ENCODE measurements around the gene EFCC1. TPM values are rescaled to one million over a fixed set of nuclear protein-coding genes. Genes with fewer than 3 reads are reported as not detected.
A peak's percentile ranks its signal among the peaks of the same experiment; 100 is the strongest.
"Not testable (repeated sequence)": the region's sequence is repeated elsewhere in the genome, so short reads cannot be mapped to it uniquely, and the experiment has no call there.

Gene EFCC1
- total RNA-seq, 1 donor from 2014 or later, result 0.67 TPM

DNA sequence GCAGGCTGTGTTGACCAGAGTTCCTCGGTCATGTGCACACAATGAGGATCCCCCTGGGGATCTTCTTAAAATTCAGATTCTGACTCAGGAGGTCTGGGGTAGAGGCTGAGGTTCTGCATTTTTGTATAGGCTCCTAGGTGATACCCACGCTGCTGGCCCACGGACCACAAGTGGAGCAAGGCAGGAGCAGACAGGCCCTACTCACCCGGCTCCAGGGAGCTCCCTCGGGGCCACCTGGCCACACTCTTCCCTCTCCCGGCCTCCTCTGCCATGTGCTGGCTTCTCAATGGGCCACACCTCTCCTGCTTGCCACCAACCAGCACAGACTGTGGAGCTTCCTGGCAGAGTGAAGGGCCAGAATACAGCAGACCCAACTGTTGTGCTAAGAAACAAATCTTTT, 83.4 kb downstream of the EFCC1 start:
- TF ChIP-seq, protein P1, sequence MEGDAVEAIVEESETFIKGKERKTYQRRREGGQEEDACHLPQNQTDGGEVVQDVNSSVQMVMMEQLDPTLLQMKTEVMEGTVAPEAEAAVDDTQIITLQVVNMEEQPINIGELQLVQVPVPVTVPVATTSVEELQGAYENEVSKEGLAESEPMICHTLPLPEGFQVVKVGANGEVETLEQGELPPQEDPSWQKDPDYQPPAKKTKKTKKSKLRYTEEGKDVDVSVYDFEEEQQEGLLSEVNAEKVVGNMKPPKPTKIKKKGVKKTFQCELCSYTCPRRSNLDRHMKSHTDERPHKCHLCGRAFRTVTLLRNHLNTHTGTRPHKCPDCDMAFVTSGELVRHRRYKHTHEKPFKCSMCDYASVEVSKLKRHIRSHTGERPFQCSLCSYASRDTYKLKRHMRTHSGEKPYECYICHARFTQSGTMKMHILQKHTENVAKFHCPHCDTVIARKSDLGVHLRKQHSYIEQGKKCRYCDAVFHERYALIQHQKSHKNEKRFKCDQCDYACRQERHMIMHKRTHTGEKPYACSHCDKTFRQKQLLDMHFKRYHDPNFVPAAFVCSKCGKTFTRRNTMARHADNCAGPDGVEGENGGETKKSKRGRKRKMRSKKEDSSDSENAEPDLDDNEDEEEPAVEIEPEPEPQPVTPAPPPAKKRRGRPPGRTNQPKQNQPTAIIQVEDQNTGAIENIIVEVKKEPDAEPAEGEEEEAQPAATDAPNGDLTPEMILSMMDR (IDR thresholded peaks at IDR 0.05; ENCODE audit: unreplicated experiment), result no peak
- Mint-ChIP-seq H3K36me3 (no peaks in the 10 kb centered on the region), H3K4me1 (no peaks in the 10 kb centered on the region), H3K27me3 (ENCODE audit: low read depth) (peaks cover 1% of the 10 kb centered on the region), H3K4me3 (no peak overlapping the region), H3K27ac (no peak overlapping the region), H3K9me3 (no peaks in the 10 kb centered on the region)
- no peak for DNase-seq (ENCODE audit: low spot score in 2 of 2, unreplicated experiment in 2 of 2)

DNA sequence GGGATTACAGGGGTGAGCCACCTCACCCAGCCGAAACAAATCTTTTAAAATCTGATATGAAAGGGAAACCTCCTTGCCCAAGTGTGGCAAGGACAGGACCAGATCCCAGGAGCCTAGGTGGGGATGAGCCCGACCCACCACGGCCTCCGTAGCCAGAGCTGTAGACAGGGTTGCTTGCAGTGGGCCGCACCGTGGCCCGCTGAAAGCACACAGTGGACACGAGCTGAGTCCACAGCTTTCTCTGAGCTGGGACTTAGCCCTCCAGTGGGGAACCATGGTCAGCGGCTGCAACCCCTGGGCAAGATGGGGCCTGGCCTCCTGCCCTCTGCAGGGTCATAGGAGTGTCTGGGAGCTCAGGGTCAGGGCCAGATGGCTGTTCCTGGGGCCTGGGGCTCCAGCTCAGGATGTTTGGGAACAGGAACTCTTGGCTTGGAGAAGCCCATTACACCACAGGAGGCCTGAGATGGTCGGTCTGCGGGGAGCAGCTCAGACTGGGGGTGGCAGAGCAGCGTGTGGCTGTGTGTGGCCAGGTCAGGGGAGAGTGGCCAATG, 84.1 kb downstream of the EFCC1 start:
- no peak overlapping the region for H3K4me3 Mint-ChIP-seq
- H3K36me3 Mint-ChIP-seq, result no peaks in the 10 kb centered on the region
- no peak for DNase-seq (ENCODE audit: low spot score in 2 of 2, unreplicated experiment in 2 of 2)
- H3K9me3 Mint-ChIP-seq, result no peaks in the 10 kb centered on the region
- H3K27me3 Mint-ChIP-seq (ENCODE audit: low read depth), result peaks cover 1% of the 10 kb centered on the region
- TF ChIP-seq, protein P1 (IDR thresholded peaks at IDR 0.05; ENCODE audit: unreplicated experiment), result no peak
- H3K4me1 Mint-ChIP-seq, result no peaks in the 10 kb centered on the region
- H3K27ac Mint-ChIP-seq, result no peak overlapping the region

DNA sequence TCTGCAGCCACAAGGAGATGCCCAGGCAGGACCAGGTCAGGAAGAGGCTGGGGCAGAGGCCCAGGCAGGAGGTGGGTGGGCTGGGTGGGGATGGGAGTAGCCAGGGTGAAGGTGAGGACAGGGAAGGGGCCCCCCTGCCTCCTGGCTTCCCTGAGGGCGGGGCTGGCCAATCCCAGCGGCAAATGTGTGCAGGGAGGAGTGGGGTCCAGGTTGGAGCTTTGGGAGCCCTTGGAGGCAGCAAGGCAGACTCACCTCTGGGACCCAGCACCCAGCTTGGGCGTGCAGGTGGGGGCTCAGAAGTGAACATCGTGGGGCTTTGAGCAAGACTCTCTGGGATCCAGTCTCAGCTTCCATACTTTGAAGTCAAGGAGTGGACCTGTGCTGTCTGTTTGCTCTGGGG, 84.7 kb downstream of the EFCC1 start:
- TF ChIP-seq, protein P1 (IDR thresholded peaks at IDR 0.05; ENCODE audit: unreplicated experiment), result no peak
- Mint-ChIP-seq H3K9me3 (no peaks in the 10 kb centered on the region), H3K27me3 (ENCODE audit: low read depth) (peaks cover 1% of the 10 kb centered on the region), H3K27ac (no peak overlapping the region), H3K4me1 (no peaks in the 10 kb centered on the region), H3K4me3 (no peak overlapping the region), H3K36me3 (no peaks in the 10 kb centered on the region)
- no peak for DNase-seq (ENCODE audit: low spot score in 2 of 2, unreplicated experiment in 2 of 2)

DNA sequence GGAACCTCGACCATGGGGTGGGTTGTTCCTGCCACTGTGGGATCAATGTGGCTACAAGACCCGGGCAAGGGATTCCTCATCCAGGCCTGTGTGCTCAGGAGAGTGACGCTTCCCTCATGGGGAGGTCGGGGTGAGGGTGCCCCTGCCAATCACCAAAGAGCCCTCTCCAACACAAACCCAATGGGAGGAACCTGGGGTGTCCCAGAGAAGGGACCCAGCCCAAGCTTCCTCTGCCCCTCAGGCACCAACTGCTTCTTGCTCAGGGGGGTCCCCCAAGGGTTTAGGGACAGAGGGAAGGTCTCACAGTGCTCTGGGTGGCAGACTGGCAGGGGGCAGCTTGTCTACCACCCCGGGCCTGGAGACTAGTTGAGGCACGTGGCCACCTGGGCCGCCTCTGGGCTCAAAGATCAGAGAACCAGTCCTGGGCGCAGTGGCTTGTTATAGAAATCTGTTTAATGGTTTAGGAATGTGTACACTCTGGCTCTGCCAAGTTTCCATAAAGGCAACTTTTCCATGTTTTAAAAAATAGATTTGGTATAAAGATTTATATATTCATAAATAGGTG, 86.1 kb downstream of the EFCC1 start:
- H3K36me3 Mint-ChIP-seq, result peaks cover 2% of the 10 kb centered on the region
- peak overlapping the region; percentile 21 for H3K27ac Mint-ChIP-seq
- TF ChIP-seq, protein P1 (IDR thresholded peaks at IDR 0.05; ENCODE audit: unreplicated experiment), result no peak
- H3K4me1 Mint-ChIP-seq, result no peaks in the 10 kb centered on the region
- no peak for DNase-seq (ENCODE audit: low spot score in 2 of 2, unreplicated experiment in 2 of 2)
- H3K9me3 Mint-ChIP-seq, result no peaks in the 10 kb centered on the region
- H3K4me3 Mint-ChIP-seq, result no peak overlapping the region
- H3K27me3 Mint-ChIP-seq (ENCODE audit: low read depth), result no peaks in the 10 kb centered on the region

DNA sequence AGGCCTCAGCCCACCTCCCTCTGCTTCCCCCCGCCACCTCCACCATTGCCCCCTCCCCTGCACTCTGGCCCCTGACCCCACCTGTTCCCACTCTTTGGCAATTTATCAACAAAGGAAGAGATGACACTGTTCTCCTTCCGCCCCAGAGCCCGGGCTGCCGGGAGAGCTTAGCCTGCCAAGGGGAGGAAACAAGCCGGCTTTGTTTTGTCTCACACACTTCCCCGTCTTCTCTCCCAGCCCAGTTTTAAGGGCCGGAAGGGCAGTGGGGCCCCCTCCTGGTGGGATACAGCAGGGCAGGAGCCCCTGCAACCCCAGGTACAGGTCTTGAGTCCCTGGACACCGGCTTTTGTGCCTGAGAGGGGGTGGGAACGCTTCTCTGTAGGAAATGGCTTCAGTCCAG, 86.8 kb downstream of the EFCC1 start:
- H3K4me3 Mint-ChIP-seq; H3K27me3 Mint-ChIP-seq (ENCODE audit: low read depth); H3K9me3 Mint-ChIP-seq; H3K27ac Mint-ChIP-seq; H3K36me3 Mint-ChIP-seq; H3K4me1 Mint-ChIP-seq: not testable (repeated sequence)
- DNase-seq (ENCODE audit: low spot score in 2 of 2, unreplicated experiment in 2 of 2), result peak in 1 of 2 experiments; percentile 53

DNA sequence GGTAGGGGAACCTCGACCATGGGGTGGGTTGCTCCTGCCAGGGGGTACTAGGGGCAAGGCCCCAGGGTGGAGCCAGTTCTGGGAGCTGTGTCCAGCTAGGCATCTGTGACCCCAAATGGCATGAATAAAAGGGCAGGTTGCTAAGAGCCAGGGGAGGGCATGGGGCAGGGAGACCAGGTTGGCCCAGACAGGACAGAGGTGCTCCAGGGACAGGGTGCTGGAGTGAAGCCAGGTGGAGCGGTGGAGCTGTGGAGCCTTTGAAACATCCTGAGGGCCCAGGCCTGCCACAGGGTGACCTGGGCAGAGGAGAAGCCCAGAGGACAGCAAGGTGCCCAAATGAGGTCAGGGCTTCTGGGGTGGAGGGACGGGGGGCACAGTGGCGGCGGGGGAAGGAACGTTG, 87.2 kb downstream of the EFCC1 start:
- not testable (repeated sequence) for H3K4me1 Mint-ChIP-seq; DNase-seq (ENCODE audit: low spot score in 2 of 2, unreplicated experiment in 2 of 2); H3K27me3 Mint-ChIP-seq (ENCODE audit: low read depth); H3K27ac Mint-ChIP-seq; H3K9me3 Mint-ChIP-seq; H3K4me3 Mint-ChIP-seq; H3K36me3 Mint-ChIP-seq

Other genes with a start within 250 kb of the EFCC1 start
- gene ACAD9, start 121.7 kb upstream of the EFCC1 start, total RNA-seq, result 54.9 to 61.8 TPM (median 61.8 TPM) in 3 replicates
- 0.76 to 1.2 TPM (median 1.1 TPM) in 3 replicates for gene CFAP92, start 7.2 kb upstream of the EFCC1 start, total RNA-seq
- gene GP9, start 59.5 kb downstream of the EFCC1 start, total RNA-seq, result not detected in 3 replicates
- gene RAB43, start 120.5 kb downstream of the EFCC1 start, total RNA-seq, result 20.8 to 28.1 TPM (median 24.7 TPM) in 3 replicates
- gene ISY1, start 159.8 kb downstream of the EFCC1 start, total RNA-seq, result 37.5 to 40.3 TPM (median 38.5 TPM) in 3 replicates
- 217 to 223 TPM (median 222 TPM) in 3 replicates for gene CNBP, start 182.6 kb downstream of the EFCC1 start, total RNA-seq
- 172 to 176 TPM (median 173 TPM) in 3 replicates for gene COPG1, start 248.3 kb downstream of the EFCC1 start, total RNA-seq